HepG2 (cell line): ENCODE data around the gene TET3.

Source experiments
- POLR2AphosphoS5 ChIP-seq: IDR thresholded peaks from 2 replicates; pipeline ENCODE4 v1.6.1; 2012; ENCODE audit warnings: low read depth, low read length
- ZFP36 ChIP-seq: fragments of 150-350 bp; IDR thresholded peaks from 2 replicates; pipeline ENCODE4 v1.6.1; 2018; ENCODE audit warnings: borderline replicate concordance, low read length, low read depth; ENCODE audit not compliant: partially characterized antibody
- ZNF709 ChIP-seq: sonication (generic); formaldehyde crosslinking; IDR thresholded peaks from 2 replicates; pipeline ENCODE4 v1.5.0; 2020; ENCODE audit warnings: mild to moderate bottlenecking, missing genetic modification reagents
- TF ChIP-seq, protein P1 (sequence below): sonication (generic); formaldehyde crosslinking; IDR thresholded peaks from 2 replicates; pipeline ENCODE4 v1.5.0; 2020; ENCODE audit warnings: missing genetic modification reagents
- TF ChIP-seq, protein P2 (sequence below): sonication (generic); formaldehyde crosslinking; IDR thresholded peaks from 2 replicates; pipeline ENCODE4 v1.5.0; 2020; ENCODE audit warnings: mild to moderate bottlenecking, missing genetic modification reagents, moderate library complexity

- TF ChIP-seq, protein P1, sequence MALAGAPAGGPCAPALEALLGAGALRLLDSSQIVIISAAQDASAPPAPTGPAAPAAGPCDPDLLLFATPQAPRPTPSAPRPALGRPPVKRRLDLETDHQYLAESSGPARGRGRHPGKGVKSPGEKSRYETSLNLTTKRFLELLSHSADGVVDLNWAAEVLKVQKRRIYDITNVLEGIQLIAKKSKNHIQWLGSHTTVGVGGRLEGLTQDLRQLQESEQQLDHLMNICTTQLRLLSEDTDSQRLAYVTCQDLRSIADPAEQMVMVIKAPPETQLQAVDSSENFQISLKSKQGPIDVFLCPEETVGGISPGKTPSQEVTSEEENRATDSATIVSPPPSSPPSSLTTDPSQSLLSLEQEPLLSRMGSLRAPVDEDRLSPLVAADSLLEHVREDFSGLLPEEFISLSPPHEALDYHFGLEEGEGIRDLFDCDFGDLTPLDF (CRISPR knock-in tag), result no peak
- TF ChIP-seq, protein P2, sequence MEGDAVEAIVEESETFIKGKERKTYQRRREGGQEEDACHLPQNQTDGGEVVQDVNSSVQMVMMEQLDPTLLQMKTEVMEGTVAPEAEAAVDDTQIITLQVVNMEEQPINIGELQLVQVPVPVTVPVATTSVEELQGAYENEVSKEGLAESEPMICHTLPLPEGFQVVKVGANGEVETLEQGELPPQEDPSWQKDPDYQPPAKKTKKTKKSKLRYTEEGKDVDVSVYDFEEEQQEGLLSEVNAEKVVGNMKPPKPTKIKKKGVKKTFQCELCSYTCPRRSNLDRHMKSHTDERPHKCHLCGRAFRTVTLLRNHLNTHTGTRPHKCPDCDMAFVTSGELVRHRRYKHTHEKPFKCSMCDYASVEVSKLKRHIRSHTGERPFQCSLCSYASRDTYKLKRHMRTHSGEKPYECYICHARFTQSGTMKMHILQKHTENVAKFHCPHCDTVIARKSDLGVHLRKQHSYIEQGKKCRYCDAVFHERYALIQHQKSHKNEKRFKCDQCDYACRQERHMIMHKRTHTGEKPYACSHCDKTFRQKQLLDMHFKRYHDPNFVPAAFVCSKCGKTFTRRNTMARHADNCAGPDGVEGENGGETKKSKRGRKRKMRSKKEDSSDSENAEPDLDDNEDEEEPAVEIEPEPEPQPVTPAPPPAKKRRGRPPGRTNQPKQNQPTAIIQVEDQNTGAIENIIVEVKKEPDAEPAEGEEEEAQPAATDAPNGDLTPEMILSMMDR (CRISPR knock-in tag), result no peak
- TF ChIP-seq ZFP36 (no peak), ZNF709 (no peak), POLR2AphosphoS5 (no peak)
These were observed 5.0 kb upstream of the TET3 start for GRCh38 chr2:73979686-73980085.
